GM19099 (cell line): Measurements from ENCODE around the gene DDB1.

Experiments
- POLR2A ChIP-seq: IDR thresholded peaks from 3 replicates; pipeline ENCODE4 v1.6.1; 2011; ENCODE audit warnings: low read depth; ENCODE audit not compliant: insufficient read length; ENCODE audit errors: extremely low read depth

The DDB1 gene

DNA sequence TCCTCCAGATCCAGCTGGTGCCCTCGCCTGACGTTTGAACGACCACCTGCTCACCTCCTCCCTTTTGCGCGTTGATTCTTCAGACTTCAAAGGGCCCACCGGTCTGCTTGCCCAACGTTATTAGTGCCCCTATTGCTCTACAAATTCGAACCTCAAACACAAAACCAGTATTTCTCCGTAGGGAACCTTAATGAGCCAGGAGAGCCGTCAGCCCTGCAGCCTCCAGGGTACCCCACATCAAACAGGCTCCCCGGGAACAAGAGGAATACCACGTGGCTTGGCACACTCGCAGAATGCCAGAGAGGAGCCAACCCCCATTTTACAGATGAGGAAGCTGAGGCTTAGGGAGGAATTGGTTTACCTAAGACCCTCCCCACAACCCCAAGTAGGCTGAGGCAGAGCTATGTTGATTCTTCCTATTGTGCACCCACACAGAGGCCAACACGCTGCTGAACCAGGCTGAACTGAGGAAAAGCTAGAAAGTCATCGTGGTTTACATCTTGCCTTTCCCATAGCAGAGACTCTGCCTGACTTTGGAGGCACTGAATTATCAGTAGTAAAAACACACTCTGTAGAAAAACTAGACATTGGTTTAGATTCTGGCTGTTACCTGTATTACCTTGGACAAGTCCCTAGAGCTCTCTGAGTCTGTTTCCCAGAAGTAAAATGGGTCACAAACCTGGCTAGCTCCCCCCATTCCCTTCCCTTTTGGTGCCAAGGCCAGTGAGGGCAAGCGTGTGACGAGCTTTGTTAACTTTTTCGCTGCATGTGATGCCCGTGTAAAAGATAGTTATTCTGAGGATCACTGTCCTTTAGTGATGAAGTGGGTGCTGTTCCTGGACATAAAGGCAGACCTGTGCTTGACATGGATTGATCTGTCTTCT lies 887 bp upstream of the DDB1 start:
- TF ChIP-seq POLR2A: no peak

DNA sequence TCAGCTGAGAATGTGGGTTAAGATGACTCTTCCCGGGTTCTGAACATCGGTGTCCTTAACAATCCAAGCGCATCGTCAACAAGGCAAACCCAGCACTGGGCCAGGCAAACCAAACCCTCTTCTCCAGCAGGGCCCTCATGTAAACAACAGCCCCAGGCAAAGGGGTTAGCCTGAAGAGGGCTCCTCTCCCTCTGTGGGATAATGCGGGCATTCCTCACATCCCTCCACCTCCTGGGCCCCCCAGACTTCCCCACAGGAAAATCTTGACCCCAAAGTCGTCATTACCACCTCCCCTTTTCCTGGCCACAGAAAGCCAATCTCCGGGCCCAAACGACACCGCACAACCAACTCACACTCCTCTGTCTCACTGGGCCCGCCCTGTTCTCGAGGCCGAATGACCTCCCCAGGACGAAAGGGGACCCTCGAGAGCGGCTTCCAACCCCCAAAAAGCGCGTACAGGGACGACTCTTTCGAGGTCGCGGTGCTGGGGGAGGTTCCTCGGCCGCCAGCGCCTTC lies 566 bp downstream of the DDB1 start:
- TF ChIP-seq POLR2A: no peak

DNA sequence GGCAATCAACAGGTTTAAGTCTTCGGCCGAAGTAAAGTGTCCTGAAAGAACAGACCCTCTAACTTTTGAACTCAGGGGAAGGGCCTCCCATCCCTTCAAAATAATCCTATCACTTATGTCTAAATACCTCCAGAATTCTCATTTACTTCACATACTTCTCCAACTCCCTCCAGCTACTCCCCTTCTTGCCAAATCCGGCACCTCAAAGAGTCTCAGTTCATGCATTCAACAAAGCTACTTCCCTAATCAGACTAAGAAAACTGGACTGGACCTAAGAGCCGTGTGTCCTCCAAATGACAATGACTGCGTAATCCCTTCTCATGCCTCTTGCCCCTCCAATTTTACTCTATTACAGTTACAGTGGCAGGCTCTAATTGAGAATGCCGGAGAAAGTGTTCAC lies 1.3 kb downstream of the DDB1 start:
- no peak for TF ChIP-seq POLR2A

DNA sequence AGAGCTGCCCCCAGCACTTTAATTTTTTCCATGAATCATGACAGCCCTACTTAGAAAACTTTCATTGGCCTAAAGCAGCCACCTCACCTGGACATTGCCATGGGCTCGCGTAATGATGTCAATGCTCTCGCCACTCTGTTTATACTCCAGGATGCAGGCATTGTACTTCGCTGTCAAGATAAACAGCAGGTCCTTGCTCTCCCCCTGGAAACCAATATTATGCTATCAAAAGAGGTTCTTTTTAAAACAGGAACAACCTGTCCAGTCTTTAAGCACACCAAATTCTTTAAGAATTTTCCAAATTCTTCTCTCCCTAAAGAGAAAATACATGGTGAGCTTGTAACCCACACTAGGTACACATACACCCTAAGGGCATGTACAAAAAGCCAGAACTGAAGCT lies 3.0 kb downstream of the DDB1 start:
- no peak for TF ChIP-seq POLR2A

DNA sequence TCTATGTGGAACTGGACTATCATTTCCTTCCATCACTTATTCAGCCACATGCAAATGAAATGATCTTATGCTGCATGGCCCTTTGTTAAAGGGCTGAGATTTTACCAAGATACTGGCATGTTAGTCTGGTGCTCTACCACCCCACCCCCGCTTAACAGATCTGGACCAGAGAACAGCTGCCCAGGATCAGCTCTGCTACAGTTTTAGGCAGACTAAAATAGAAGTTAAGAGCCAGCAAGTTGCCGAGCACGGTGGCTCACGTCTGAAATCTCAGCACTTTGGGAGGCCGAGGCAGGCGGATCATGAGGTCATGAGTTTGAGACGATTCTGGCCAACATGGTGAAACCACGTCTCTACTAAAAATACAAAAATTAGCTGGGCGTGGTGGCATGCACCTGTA lies 4.6 kb downstream of the DDB1 start:
- TF ChIP-seq POLR2A: no peak

DNA sequence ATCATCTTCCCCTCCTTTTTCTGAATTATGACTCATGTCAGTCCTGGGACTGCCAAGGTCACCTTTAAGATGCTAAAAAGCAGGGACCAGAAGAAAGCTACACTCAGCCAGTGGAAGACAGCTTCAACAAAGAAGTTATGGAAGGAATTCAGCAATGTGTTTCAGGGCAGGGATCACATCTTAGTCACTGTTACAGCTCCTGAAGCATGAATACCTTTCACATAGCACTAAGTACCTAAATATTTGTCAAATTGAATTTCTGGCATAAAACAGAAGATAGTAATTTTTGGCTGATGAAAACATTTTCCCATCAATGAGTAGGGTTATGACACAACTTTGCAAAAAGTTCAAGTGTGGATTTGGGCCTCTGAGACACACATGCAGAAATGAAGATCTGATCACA lies 5.2 kb downstream of the DDB1 start:
- no peak for TF ChIP-seq POLR2A

DNA sequence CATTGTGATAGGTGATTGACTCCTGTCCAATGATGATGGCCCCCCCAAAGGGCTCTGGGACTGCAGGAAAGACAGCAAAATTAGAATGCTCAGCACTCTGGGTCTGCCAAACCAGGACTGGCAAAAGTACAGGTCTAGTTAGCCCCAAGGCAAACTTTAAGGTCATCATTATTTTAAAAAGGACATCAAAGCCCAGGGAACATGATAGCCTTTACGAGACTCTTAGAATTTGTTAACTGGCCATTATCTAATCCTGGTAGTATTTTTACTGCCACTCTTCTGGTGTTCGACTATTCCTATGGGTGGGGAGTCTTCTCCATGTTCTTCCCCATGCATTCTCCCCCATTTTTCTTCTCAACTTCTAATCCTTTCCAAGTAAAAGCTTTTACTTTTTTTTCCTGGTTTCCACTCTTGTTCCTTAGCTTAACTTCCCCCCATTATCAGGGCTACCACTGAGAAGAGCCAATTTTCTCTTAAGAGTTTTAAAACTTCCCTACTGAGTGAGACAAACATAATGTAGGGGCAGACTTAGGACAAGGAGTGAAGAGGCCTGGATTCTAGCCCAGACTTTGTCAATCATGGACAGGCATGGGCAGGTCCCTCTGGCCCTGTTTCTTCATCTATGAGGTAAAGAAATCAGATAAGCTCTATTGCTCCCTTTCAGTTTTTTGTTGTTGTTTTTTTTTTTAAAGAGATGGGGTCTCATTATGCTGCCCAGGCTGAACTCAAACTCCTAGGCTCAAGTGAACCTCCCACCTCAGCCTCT lies 7.1 kb downstream of the DDB1 start:
- no peak for TF ChIP-seq POLR2A

DNA sequence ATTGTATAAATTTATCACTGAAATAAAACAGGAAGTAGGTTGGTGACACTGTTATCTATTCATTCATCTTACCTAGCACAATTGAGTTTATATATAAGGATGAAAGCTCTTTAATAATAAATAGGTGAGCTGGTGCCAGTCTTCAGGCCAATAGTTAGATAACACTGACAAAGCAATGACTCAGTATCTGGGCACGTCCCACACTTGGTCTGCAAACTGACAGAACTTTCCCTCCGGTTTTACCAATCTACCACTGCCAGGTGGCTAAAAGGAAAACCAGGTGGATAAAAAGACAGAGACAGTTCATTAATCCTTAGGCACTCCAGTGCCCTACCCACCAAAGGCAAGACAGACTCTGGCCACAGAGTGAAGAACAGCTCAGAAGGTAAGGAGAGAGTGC lies 17.6 kb downstream of the DDB1 start:
- no peak for TF ChIP-seq POLR2A

DNA sequence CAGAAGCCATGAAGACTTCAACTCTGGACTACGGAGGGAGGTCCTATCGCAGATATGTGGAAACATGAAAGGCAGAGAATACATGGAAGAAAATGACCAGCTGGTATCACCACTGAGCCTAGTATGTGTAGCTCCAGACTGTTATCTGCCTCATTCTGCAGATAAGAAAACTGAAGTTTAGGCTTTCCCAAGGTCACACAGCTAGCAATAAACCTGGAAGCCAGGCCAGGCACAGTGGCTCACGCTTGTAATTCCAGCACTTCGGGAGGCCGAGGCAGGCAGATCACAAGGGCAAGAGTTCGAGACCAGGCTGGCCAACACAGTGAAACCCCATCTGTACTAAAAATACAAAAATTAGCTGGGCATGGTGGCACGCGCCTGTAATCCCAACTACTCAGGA lies 22.2 kb downstream of the DDB1 start:
- no peak for TF ChIP-seq POLR2A

DNA sequence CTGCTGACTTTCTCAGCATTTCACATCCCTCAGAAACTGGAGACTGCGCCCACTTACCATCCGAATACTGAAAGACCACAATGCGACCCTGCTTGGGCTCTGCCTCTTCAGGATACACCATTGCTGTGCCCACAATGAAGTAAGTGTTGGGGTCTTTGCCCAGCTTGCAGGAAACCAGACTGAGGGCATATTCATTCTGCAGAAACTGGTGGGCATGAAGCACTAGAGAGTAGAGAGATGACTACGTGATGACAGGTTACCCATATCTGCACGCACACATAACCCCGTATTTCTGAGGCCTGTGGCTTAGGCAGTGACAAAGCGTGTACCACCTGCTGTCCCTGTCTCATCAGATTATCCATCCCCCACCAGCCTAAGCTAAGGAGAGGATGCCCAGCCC lies 23.2 kb downstream of the DDB1 start:
- no peak for TF ChIP-seq POLR2A

DNA sequence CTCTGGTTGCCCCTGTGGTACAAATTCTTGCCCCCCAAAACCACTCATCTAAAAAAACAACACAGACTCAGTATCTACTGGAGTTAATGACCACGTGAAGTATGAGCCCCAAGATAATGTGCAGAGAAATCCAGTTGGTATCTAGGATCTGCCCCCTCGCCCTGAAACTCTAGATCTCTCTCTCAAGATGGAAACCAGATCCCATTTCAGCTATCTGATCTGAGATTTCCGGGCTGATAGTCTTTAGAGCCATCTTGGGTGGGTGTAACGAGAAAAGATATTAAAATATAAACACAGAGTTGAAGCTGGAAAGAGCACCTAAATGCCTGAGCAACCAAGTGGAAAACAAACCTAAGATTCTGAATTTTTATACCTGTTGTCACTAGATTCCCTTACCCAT lies 23.8 kb downstream of the DDB1 start:
- no peak for TF ChIP-seq POLR2A

DNA sequence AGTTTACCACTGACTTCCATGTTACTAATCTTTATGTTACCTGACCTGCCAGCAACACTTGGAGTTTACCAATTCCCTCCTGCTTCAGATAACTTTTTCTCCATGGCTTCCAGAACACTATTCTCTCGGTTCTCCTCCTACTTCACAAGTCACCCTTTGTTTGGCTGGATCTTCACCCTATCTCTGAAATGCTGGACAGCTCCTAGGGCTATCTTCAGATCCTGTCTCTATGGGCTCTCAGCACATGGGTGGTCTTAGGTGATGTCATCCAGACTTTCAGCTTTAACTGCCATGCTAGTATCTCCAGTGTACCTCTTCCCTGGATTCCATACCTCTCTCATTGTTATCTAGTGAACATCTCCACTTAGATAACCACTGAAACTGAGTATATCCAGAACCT lies 25.6 kb downstream of the DDB1 start:
- TF ChIP-seq POLR2A: no peak

DNA sequence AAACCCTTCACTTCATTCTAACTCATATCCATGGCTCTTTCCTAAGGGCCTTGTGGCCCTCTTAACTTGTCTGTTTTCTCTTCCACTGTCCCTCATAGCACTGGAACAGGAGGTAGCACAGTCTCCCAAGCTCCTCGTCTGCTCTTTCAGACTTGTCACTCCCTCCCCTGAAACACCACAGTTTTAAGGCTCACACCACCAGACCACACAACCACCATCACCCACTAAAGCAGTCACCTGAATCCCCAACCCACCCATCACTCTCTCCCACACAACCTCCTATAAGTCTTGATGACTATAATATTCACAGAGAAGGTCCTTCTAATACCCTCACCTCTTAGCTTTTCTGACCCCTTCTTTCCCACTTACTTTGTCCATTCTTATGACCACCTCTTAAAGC lies 26.7 kb downstream of the DDB1 start:
- no peak for TF ChIP-seq POLR2A

DNA sequence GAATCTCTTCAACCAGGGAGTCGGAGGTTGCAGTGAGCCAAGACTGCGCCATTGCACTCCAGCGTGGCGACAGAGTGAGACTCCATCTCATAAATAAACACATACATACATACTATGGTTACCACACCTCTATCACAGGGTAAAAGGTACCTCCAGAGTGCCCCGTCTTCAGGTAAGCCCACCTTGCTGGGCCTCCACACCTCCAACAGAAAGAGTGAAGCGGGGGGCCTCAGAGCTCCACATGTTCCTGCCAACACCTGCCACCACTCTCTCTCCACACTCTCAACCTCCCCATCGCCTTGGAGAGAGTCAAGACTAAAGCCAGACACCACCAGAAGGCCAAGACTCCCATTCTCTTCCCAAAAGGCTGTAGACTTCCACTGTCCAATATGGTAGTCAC lies 27.5 kb downstream of the DDB1 start:
- no peak for TF ChIP-seq POLR2A

DNA sequence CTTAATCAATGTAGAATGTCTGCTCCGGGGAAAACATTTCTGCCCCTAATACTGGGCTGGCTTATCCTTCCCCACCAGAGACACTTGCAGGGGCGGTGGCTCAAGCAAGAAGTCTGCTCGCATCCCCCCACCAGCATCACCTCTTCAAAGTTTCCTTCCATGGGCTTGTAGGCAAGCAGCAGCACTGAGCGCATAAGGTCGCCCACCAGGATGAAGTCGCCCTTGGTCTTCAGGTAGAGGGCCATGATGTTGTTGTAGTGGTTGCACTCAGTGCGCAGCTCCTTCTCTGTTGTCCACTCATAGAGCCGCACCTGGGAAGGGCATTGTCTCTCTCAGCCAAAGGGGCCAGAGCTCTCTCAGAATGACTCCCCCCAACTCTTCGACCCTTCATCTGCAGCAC lies 29.2 kb downstream of the DDB1 start:
- TF ChIP-seq POLR2A: no peak

DNA sequence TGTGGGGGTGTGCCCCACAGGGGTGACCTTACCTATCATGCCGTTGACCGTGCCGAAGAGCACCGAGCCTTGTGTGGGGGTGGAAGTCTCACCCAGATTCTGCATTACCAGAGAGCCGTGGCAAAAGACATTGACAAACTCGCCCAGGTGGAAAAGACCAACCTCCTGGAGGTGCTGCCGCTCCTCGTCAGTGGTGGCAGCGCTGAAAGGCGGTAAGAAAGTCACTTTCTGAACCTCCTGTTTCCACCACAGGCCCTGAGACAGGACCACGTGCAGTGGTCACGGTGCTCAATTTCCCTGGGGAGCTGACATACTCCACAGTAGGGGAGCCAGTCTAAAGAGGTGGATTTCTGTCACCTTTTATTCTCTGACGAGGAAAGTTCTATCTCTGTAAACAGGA lies 30.4 kb downstream of the DDB1 start:
- TF ChIP-seq POLR2A: no peak

DNA sequence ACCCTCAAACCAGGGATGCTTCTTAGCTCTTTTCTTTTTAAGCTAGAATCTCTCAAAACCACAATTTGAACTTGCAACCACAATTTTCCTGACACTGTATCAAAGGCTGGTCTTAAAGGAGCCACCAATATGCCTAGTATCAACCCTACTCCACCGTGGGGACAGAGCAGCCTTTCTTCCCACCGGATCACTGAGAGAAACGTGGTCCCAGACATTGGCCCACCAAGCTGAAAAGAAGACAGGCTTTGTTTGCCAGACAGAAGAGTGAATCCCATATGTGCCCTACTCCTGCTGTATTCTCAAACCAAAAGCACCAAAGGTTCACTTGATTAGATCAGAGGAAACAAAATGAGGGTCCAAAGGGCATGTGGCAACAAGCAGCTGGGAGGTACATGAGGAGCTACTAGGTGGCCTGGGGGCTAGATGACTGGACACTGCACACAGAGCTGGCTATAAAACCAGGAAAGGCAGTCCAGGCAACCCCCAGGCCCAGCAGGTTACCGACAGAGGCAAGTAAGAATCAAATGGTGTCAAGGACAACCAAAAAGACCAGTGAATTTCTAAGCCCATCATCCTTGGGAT lies 34.2 kb downstream of the DDB1 start:
- TF ChIP-seq POLR2A: no peak

DNA sequence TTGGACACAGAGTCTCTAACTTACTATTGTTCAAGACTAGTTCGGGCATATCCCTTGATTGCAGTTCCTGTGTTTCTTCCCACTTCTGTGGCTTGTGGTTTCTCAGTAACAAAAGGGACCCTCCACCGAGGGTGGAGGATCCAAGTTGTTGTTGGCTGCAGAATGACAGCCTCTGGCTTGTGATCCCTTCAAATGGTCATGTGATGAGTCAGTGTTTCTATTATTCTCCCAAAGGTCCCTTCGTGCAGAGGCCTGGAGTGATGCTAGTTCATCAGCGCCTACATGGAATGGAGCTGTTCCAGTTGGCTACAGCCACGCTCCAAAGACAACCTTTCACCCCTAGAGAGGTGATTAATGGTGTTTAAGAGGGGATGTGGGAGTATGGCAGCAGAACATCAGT lies 35.2 kb downstream of the DDB1 start:
- no peak for TF ChIP-seq POLR2A
